A549 (cell line): ENCODE measurements around the gene NFE2L2. TPM values are rescaled to one million over a fixed set of nuclear protein-coding genes. Genes with fewer than 3 reads are reported as not detected.
A peak's percentile ranks its signal among the peaks of the same experiment; 100 is the strongest.

ENCODE experiments used
- ATAC-seq, 2 experiments: fragments of 200-7000 bp in 1 of 2; fragments of >200 bp in 1 of 2; cut with Nextera tagmentation in 1 of 2; cut with Tn5 transposase in 1 of 2; 3 replicates each; pipeline versions ENCODE4 v1.8.0 to v1.9.1; 2018 to 2020; ENCODE audit warnings: mild to moderate bottlenecking in 1 of 2, moderate library complexity in 1 of 2
- CTCF ChIA-PET: fragments of 300-600 bp; sonication (Branson Sonifier 250); formaldehyde crosslinking; extraction: SDS; loops from one replicate; lab custom pipeline; 2021; ENCODE audit warnings: antibody characterized with exemption, inconsistent platforms; lab: Yijun Ruan, JAX
- POLR2A ChIA-PET: fragments of 350-600 bp; formaldehyde crosslinking; extraction: SDS; loops from one replicate; lab custom pipeline; 2021; ENCODE audit warnings: antibody characterized with exemption, inconsistent platforms; lab: Yijun Ruan, JAX
- DNase-seq, 2 experiments: peaks; one replicate each; pipeline versions ENCODE4 v3.0.0 to v3.0.0-alpha.2; 2011 to 2016; ENCODE audit warnings: low read depth in 1 of 2, low spot score in 1 of 2
- FAIRE-seq: peaks from 2 replicates; lab custom pipeline; 2011; peaks lifted over from hg19 to GRCh38; lab: Jason Lieb, UNC
- H3K27ac ChIP-seq, 2 experiments: fragments of >200 bp; sonication (Bioruptor Twin); formaldehyde crosslinking; 3 replicates each; pipeline ENCODE4 v1.5.1; 2016 to 2017
- H3K4me1 ChIP-seq: fragments of >200 bp; sonication (Bioruptor Twin); formaldehyde crosslinking; 3 replicates; pipeline ENCODE4 v1.6.1; 2016
- H3K4me2 ChIP-seq: fragments of >200 bp; sonication (Bioruptor Twin); formaldehyde crosslinking; 3 replicates; pipeline ENCODE4 v1.6.1; 2016
- H3K4me3 ChIP-seq: fragments of >200 bp; sonication (Bioruptor Twin); formaldehyde crosslinking; 3 replicates; pipeline ENCODE4 v1.5.1; 2016
- H3K9me3 ChIP-seq: fragments of >200 bp; sonication (Bioruptor Twin); formaldehyde crosslinking; 3 replicates; pipeline ENCODE4 v1.6.1; 2016
- CEBPB ChIP-seq, 2 experiments: fragments of >200 bp in 1 of 2; sonication (Bioruptor Twin) in 1 of 2; formaldehyde crosslinking in 1 of 2; IDR thresholded peaks; 2 replicates each; pipeline ENCODE4 v1.6.1; 2012 to 2016
- CHD4 ChIP-seq: fragments of 200-600 bp; sonication (generic); IDR thresholded peaks from 2 replicates; pipeline ENCODE4 v1.6.1; 2016; ENCODE audit warnings: antibody characterized with exemption, mild to moderate bottlenecking, borderline replicate concordance
- EP300 ChIP-seq, 2 experiments: fragments of >200 bp; sonication (Bioruptor Twin); formaldehyde crosslinking; IDR thresholded peaks; 2 replicates in 1 of 2; 3 replicates in 1 of 2; pipeline ENCODE4 v1.6.1; 2016 to 2017
- FOSB ChIP-seq: fragments of 250-450 bp; sonication (Bioruptor Pico); IDR thresholded peaks from 2 replicates; pipeline ENCODE4 v1.5.0; 2020; ENCODE audit warnings: mild to moderate bottlenecking, moderate library complexity
- FOSL2 ChIP-seq, 2 experiments: fragments of 450-650 bp in 1 of 2; fragments of >200 bp in 1 of 2; sonication (Bioruptor Twin) in 1 of 2; formaldehyde crosslinking; IDR thresholded peaks; 2 replicates each; pipeline versions ENCODE4 v1.5.0 to v1.6.1; 2016 to 2020; ENCODE audit warnings: mild to moderate bottlenecking in 1 of 2, moderate library complexity in 1 of 2
- FOXS1 ChIP-seq: fragments of 250-450 bp; sonication (Bioruptor Pico); IDR thresholded peaks from 2 replicates; pipeline ENCODE4 v1.5.0; 2020; ENCODE audit warnings: mild to moderate bottlenecking, moderate library complexity
- HOXA7 ChIP-seq: fragments of 250-450 bp; sonication (Bioruptor Pico); IDR thresholded peaks from 2 replicates; pipeline ENCODE4 v1.5.0; 2020; ENCODE audit warnings: mild to moderate bottlenecking, moderate library complexity
- KDM1A ChIP-seq: fragments of 200-600 bp; sonication (generic); IDR thresholded peaks from 2 replicates; pipeline ENCODE4 v1.6.1; 2016; ENCODE audit warnings: low read depth, mild to moderate bottlenecking
- MAFK ChIP-seq: fragments of 450-650 bp; IDR thresholded peaks from 2 replicates; pipeline ENCODE4 v1.6.1; 2014; ENCODE audit not compliant: partially characterized antibody
- MAX ChIP-seq: IDR thresholded peaks from 2 replicates; pipeline ENCODE4 v1.6.1; 2012
- MYC ChIP-seq: IDR thresholded peaks from 2 replicates; pipeline ENCODE4 v1.6.1; 2012; ENCODE audit warnings: mild to moderate bottlenecking, inconsistent platforms, low read length, improper control_type of control experiment, borderline replicate concordance
- PHF8 ChIP-seq: fragments of 200-600 bp; sonication (generic); IDR thresholded peaks from 2 replicates; pipeline ENCODE4 v1.6.1; 2016; ENCODE audit warnings: low read depth, mild to moderate bottlenecking, antibody characterized with exemption, moderate library complexity, borderline replicate concordance
- POLR2AphosphoS2 ChIP-seq: conservative IDR thresholded peaks from 2 replicates; pipeline ENCODE4 v1.6.1; 2012; ENCODE audit warnings: low read length, improper control_type of control experiment, inconsistent platforms
- RCOR1 ChIP-seq: fragments of 150-350 bp; IDR thresholded peaks from 2 replicates; pipeline ENCODE4 v1.6.1; 2014; ENCODE audit warnings: antibody characterized with exemption, low read length, low read depth
- ZSCAN20 ChIP-seq: fragments of 250-450 bp; sonication (Bioruptor Pico); IDR thresholded peaks from 2 replicates; pipeline ENCODE4 v1.8.0; 2022; ENCODE audit warnings: mild to moderate bottlenecking, moderate library complexity
- WGBS: methylation state at CpG from one replicate; pipeline ENCODE4 v1.1.6; 2017; ENCODE audit errors: missing lambda C conversion rate; 5-methylcytosine and 5-hydroxymethylcytosine counted together
- polyA plus RNA-seq, 4 experiments: library from polyadenylated mRNA; depleted of rRNA in 3 of 4; stranded (reverse); fragments of >200 nt; fragmentation: RNase III in 1 of 4; extraction: RNeasy Plus Mini Kit Qiagen cat#74134 plus additional on column Dnase treatment in 1 of 4; gene quantifications; 2 replicates in 3 of 4; 3 replicates in 1 of 4; pipeline ENCODE4 v1.2.3, GENCODE V29; 2011 to 2017

The NFE2L2 gene
- polyA plus RNA-seq, 2 of the 4 experiments (the other 2 are of a cell fraction) = 65.8 to 146 TPM

DNA sequence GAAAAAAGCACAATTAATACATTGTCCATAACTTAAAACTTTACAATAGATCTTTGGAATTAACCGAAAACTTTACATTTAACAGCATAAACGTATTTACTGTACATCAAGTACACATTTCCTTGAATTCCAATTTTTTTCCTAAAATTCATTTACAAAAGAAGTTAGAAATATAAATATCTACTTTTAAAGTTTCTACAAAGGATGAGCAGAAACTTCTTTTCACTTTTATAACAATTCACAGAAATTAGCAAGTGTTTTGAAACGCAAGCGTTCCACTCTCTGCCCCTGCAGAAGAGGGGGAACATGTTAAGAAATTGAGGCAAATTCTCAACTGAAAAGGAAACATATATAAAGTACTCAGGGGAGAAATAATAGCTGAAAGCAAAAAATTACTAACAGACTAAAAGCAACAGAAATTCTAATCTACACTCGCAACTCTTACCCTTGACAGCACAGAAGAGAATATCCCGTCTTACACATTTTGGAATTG is 1.5 kb downstream of the NFE2L2 start:
- peaks cover 3% of the 10 kb centered on the region; the same call in 1 of the 3 replicates for H3K9me3 ChIP-seq
- FAIRE-seq = no peak
- TF ChIP-seq HOXA7 (CRISPR knock-in tag) (0 out of 2 replicates have a peak, but pooled peaks have one; percentile 3), ZSCAN20 (0 out of 2 replicates have a peak, but pooled peaks have one; percentile 34), CEBPB (IDR thresholded peaks at IDR 0.05) (no peak)

GRCh38 chr2:177262092-177262491 is 2.4 kb downstream of the NFE2L2 start:
- ChIA-PET POLR2A (no interaction called here), CTCF (interaction anchor here (12.5 kb wide), 1 partner anchor 98 kb away, joined by 123 read pairs; no protein-coding TSS in a partner anchor)
- ATAC-seq = no peak
- peak overlapping the region; percentile 92 for H3K4me3 ChIP-seq
- peak overlapping the region; percentile 88 for H3K4me2 ChIP-seq
- peaks cover 6% of the 10 kb centered on the region; the same call in 1 of the 3 replicates for H3K9me3 ChIP-seq
- FAIRE-seq = no peak
- WGBS = 7% methylated on average over 2 of the region's 2 CpGs
- no peak for TF ChIP-seq EP300 (IDR thresholded peaks at IDR 0.05)
- DNase-seq = no peak
- peak overlapping the region; percentile 80 to 100 for H3K27ac ChIP-seq
- H3K4me1 ChIP-seq = peaks cover 28% of the 10 kb centered on the region

More for the DNA sequence above, 1.5 kb downstream of the NFE2L2 start:
- ChIA-PET CTCF (interaction anchor here (0.6 to 12.5 kb wide), 28 partner anchors 9 to 463 kb away, joined by 3 to 123 read pairs (median 6); no protein-coding TSS in a partner anchor), POLR2A (interaction anchor here (0.6 to 2.9 kb wide), 15 partner anchors 8 to 135 kb away, joined by 3 to 48 read pairs (median 3); partner anchors contain the start of gene HNRNPA3)
- H3K4me2 ChIP-seq = peak overlapping the region; percentile 88
- DNase-seq (no peak), ATAC-seq (no peak)
- H3K27ac ChIP-seq = peak overlapping the region; percentile 99 to 100
- H3K4me3 ChIP-seq = peak overlapping the region; percentile 92
- 0% methylated on average over 6 of the region's 6 CpGs for WGBS
- peaks cover 33% of the 10 kb centered on the region for H3K4me1 ChIP-seq

DNA sequence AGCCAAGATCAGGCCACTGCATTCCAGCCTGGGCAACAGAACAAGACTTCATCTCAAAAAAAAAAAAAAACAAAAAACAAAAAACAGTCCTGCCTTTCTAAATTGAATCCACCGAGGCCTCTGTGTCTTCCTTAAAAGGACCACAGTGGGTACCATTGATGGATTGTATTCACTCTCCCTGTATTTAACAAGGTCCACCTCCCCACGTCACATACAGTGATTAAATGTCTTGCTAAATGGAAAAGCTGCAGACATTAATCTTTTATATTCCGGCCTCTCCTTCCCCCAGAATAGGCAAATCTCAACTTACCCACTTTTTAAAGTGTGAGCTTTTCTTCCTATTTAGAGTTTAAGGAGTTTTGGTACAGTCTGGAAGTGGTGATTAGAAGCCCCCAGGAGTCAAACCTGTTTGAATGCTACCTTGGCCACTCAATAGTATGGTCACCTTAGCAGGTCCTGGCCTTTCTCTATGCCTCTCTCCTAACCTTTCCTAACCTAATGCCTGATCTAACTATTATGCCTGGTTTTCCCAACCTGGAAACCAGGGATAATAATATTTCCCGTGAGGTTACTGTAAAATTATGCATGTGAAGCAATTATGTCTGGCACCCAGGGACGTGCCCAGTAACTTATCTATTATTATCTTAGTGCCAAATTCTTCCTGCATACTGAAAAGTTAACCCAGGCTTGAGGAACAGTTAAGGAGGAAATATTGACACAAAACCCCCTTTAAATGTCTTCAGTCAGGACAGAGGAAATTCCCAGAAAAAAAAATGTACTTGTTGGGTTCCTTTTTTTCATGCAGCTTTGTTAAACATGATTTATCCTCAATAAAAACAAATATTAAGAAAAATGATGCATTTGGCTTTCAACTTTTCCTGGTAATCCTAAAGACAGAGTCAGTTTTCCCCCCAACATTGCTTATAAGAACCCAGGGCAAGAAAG is 3.1 kb downstream of the NFE2L2 start:
- ATAC-seq = no peak
- Histone ChIP-seq H3K27ac (peak overlapping the region; percentile 80 to 100), H3K4me1 (peaks cover 28% of the 10 kb centered on the region), H3K4me2 (peak overlapping the region; percentile 88), H3K9me3 (peaks cover 6% of the 10 kb centered on the region; the same call in 1 of the 3 replicates), H3K4me3 (peak overlapping the region; percentile 92)
- no peak for DNase-seq
- TF ChIP-seq POLR2AphosphoS2 (0 out of 2 replicates have a peak, but pooled peaks have one; percentile 52), FOXS1 (no peak)
- FAIRE-seq = no peak
- CTCF ChIA-PET = interaction anchor here (0.6 to 12.5 kb wide), 2 partner anchors 66 to 98 kb away, joined by 5 to 123 read pairs; no protein-coding TSS in a partner anchor
- WGBS = 7% methylated on average over 5 of the region's 5 CpGs
- POLR2A ChIA-PET = interaction anchor here (0.8 to 1.1 kb wide), 3 partner anchors 9 to 96 kb away, joined by 3 to 6 read pairs (median 4); no protein-coding TSS in a partner anchor

- WGBS = 89% methylated on average over 1 of the region's 1 CpG
Measured at GRCh38 chr2:177260379-177260778, 4.1 kb downstream of the NFE2L2 start.

DNA sequence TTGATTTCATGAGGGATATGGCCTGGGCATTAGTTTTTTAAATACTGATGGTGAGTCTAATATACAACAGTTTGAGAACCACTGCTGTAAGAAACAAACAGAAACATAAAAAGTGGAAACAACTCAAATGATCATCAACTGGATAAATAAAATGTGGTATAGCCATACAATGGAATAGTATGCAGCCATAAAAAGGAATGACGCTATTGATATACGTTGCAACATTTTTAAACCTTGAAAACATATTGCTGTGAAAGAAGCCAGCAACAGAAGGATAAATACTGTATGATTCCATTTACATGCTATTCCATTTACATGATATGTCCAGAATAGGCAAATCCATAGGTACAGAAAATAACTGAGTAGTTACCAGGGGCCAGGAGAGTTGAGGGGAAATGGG is 6.5 kb downstream of the NFE2L2 start:
- H3K4me1 ChIP-seq = peaks cover 54% of the 10 kb centered on the region
- no peak for TF ChIP-seq MAX
- peak; percentile 29; the same call in 1 of the 2 replicates for TF ChIP-seq HOXA7 (CRISPR knock-in tag)
- TF ChIP-seq RCOR1 = peak; percentile 82; the same call in 1 of the 2 replicates
- no peak for TF ChIP-seq PHF8
- TF ChIP-seq MAFK = no peak
- TF ChIP-seq KDM1A = peak; percentile 86; the same call in 1 of the 2 replicates
- 0 out of 2 replicates have a peak, but pooled peaks have one; percentile 39 for TF ChIP-seq FOSB (CRISPR knock-in tag)
- TF ChIP-seq CHD4 = 0 out of 2 replicates have a peak, but pooled peaks have one; percentile 52

More at GRCh38 chr2:177260379-177260778, 4.1 kb downstream of the NFE2L2 start:
- H3K4me3 ChIP-seq = peak overlapping the region; percentile 92
- peak overlapping the region; percentile 88 for H3K4me2 ChIP-seq
- peaks cover 6% of the 10 kb centered on the region; the same call in 1 of the 3 replicates for H3K9me3 ChIP-seq
- TF ChIP-seq POLR2AphosphoS2 (0 out of 2 replicates have a peak, but pooled peaks have one; percentile 64), HOXA7 (CRISPR knock-in tag) (0 out of 2 replicates have a peak, but pooled peaks have one; percentile 34), FOSL2 (IDR thresholded peaks at IDR 0.05) (no peak), FOSL2 (CRISPR knock-in tag; IDR thresholded peaks at IDR 0.05) (no peak), MYC (no peak)
- POLR2A ChIA-PET = interaction anchor here (0.8 to 1.2 kb wide), 3 partner anchors 15 to 95 kb away, joined by 3 to 6 read pairs (median 3); no protein-coding TSS in a partner anchor
- ATAC-seq (no peak), DNase-seq (no peak), FAIRE-seq (no peak)
- CTCF ChIA-PET = interaction anchor here (0.7 to 12.5 kb wide), 3 partner anchors 66 to 1180 kb away, joined by 3 to 123 read pairs (median 3); no protein-coding TSS in a partner anchor
- peak overlapping the region in 1 of 2 experiments; percentile 80; a peak in 3 of 6 replicates for H3K27ac ChIP-seq
- H3K4me1 ChIP-seq = peaks cover 31% of the 10 kb centered on the region

More for the DNA sequence above, 6.5 kb downstream of the NFE2L2 start:
- ChIA-PET CTCF (interaction anchor here (1.6 kb wide), 1 partner anchor 97 kb away, joined by 3 read pairs; no protein-coding TSS in a partner anchor), POLR2A (no interaction called here)
- 92% methylated on average over 2 of the region's 2 CpGs for WGBS
- Histone ChIP-seq H3K27ac (no peak overlapping the region), H3K9me3 (peaks cover 6% of the 10 kb centered on the region; the same call in 1 of the 3 replicates), H3K4me3 (no peak overlapping the region), H3K4me2 (no peak overlapping the region)
- no peak for DNase-seq
- FAIRE-seq = no peak
- no peak for ATAC-seq
